KMS-11 (cell line): ENCODE measurements around the gene ARL10.
A peak's percentile ranks its signal among the peaks of the same experiment; 100 is the strongest.

Source experiments
- H2AFZ ChIP-seq: fragments of 200-600 bp; sonication (generic); 2 replicates; pipeline ENCODE4 v1.6.1; 2016; ENCODE audit warnings: antibody characterized with exemption, mixed run types, low read depth
- H3K27ac ChIP-seq: fragments of 200-600 bp; sonication (generic); 2 replicates; pipeline ENCODE4 v1.6.1; 2016; ENCODE audit warnings: mild to moderate bottlenecking, mixed run types
- H3K27me3 ChIP-seq: fragments of 200-600 bp; sonication (generic); 2 replicates; pipeline ENCODE4 v1.6.1; 2017; ENCODE audit warnings: mild to moderate bottlenecking, low read depth, mixed run types, moderate library complexity; ENCODE audit not compliant: insufficient read depth
- H3K36me3 ChIP-seq: fragments of 200-600 bp; sonication (generic); 2 replicates; pipeline ENCODE4 v1.6.1; 2017; ENCODE audit warnings: mild to moderate bottlenecking, mixed run types; ENCODE audit not compliant: insufficient read depth
- H3K4me1 ChIP-seq: fragments of 200-600 bp; sonication (generic); 2 replicates; pipeline ENCODE4 v1.6.1; 2016; ENCODE audit warnings: mild to moderate bottlenecking, low read depth, mixed run types; ENCODE audit not compliant: poor library complexity, severe bottlenecking
- H3K4me2 ChIP-seq: fragments of 200-600 bp; sonication (generic); 2 replicates; pipeline ENCODE4 v1.7.0; 2016; ENCODE audit warnings: mild to moderate bottlenecking, mixed run types
- H3K4me3 ChIP-seq: fragments of 200-600 bp; sonication (generic); IDR thresholded peaks from 2 replicates; pipeline ENCODE4 v1.6.1; 2017; ENCODE audit warnings: low read depth, low read length, mixed read lengths; ENCODE audit not compliant: insufficient read depth
- H3K79me2 ChIP-seq: fragments of 200-600 bp; sonication (generic); 2 replicates; pipeline ENCODE4 v1.6.1; 2016; ENCODE audit warnings: low read depth, mixed run types; ENCODE audit not compliant: insufficient read depth
- H3K9ac ChIP-seq: fragments of 200-600 bp; sonication (generic); 2 replicates; pipeline ENCODE4 v1.6.1; 2016; ENCODE audit warnings: mild to moderate bottlenecking, mixed run types
- H4K20me1 ChIP-seq: fragments of 200-600 bp; sonication (generic); 2 replicates; pipeline ENCODE4 v1.6.1; 2016; ENCODE audit warnings: mild to moderate bottlenecking, mixed run types; ENCODE audit not compliant: insufficient read depth
- TF ChIP-seq, protein P1 (sequence below): fragments of 200-600 bp; sonication (generic); conservative IDR thresholded peaks from 2 replicates; pipeline ENCODE4 v1.6.1; 2017; ENCODE audit warnings: low read depth, mild to moderate bottlenecking, antibody characterized with exemption, low read length, moderate library complexity, mixed read lengths

ARL10 gene

DNA sequence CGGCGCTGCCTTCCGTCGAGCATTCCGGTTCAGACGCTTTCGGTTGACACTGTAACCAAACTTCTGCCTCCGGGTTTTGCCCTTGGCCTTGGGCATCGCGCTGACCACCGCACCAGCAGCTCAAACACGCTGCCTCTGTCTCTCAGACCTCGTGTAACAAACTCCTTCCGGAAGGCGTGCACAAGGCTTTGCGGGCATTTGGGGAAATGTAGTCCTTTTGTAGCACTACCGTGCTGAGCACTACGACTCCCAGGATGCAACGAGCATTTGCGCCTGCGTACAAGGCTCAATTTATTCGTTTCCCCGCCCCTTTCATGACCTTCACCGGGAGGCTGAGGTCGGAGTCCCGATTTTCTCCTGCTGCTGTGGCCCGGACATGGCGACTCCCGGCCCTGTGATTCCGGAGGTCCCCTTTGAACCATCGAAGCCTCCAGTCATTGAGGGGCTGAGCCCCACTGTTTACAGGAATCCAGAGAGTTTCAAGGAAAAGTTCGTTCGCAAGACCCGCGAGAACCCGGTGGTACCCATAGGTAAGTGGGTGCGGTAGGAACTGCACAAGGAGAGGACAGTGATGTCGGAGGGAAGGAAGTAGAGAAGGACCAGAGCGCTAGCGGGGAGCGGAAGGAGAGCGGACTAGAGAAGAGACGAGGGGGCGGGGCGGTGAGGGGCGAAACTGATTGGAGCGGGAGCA is 23.3 kb downstream of the ARL10 start, which contains the start of the genes HIGD2A and NOP16:
HIGD2A (plus strand) TSS at position 308 of the 691 bp plus-strand sequence; CDS start at position 377, 69 bp downstream.
NOP16 (minus strand) TSS at position 155 of the 691 bp plus-strand sequence; CDS start at position 96, 59 bp downstream.
- TF ChIP-seq, protein P1, sequence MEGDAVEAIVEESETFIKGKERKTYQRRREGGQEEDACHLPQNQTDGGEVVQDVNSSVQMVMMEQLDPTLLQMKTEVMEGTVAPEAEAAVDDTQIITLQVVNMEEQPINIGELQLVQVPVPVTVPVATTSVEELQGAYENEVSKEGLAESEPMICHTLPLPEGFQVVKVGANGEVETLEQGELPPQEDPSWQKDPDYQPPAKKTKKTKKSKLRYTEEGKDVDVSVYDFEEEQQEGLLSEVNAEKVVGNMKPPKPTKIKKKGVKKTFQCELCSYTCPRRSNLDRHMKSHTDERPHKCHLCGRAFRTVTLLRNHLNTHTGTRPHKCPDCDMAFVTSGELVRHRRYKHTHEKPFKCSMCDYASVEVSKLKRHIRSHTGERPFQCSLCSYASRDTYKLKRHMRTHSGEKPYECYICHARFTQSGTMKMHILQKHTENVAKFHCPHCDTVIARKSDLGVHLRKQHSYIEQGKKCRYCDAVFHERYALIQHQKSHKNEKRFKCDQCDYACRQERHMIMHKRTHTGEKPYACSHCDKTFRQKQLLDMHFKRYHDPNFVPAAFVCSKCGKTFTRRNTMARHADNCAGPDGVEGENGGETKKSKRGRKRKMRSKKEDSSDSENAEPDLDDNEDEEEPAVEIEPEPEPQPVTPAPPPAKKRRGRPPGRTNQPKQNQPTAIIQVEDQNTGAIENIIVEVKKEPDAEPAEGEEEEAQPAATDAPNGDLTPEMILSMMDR, result no peak
- Histone ChIP-seq H3K4me1 (peaks cover 19% of the 10 kb centered on the region), H3K4me2 (peak within 1 kb of the TSS; percentile 93), H3K9ac (peak within 1 kb of the TSS; percentile 91), H3K4me3 (no peak within 1 kb of the TSS), H4K20me1 (no peaks in the 10 kb centered on the region), H3K36me3 (0 out of 2 replicates have a peak, but pooled peaks cover 8% of the 10 kb centered on the region), H3K27me3 (no peaks in the 10 kb centered on the region), H3K27ac (peak within 1 kb of the TSS; percentile 87), H3K79me2 (peaks cover 43% of the 10 kb centered on the region), H2AFZ (peak within 1 kb of the TSS; percentile 81)

DNA sequence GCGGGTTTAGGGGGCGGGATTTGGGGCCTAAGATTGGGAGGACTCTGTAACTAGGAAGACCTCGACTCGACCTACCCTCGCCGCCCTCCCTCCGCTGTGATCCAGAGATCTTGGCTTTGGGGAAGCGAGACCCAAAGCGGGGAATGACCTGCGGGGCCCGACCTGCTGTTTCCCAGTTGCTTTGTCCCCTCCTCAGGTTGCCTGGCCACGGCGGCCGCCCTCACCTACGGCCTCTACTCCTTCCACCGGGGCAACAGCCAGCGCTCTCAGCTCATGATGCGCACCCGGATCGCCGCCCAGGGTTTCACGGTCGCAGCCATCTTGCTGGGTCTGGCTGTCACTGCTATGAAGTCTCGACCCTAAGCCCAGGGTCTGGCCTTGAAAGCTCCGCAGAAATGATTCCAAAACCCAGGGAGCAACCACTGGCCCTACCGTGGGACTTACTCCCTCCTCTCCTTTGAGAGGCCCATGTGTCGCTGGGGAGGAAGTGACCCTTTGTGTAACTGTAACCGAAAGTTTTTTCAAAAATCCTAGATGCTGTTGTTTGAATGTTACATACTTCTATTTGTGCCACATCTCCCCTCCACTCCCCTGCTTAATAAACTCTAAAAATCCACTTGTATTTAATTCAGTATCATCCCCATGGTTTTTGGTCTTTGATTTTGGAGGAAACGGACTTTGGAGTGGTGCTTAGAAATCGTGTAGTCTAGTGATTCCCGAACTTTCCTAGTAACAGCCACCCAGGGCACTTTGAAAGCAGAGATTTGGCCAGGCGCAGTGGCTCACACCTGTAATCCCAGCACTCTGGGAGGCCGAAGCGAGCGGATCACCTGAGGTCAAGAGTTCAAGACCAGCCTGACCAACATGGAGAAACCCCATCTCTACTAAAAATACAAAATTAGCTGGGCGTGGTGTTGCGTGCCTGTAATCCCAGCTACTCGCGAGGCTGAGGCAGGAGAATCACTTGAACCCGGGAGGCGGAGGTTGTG is 24.1 kb downstream of the ARL10 start:
- Histone ChIP-seq H3K4me3 (no peak overlapping the region), H3K36me3 (0 out of 2 replicates have a peak, but pooled peaks cover 8% of the 10 kb centered on the region), H3K27ac (peak overlapping the region; percentile 87), H4K20me1 (no peaks in the 10 kb centered on the region), H3K27me3 (no peaks in the 10 kb centered on the region), H3K4me2 (peak overlapping the region; percentile 58), H3K4me1 (peaks cover 19% of the 10 kb centered on the region), H3K9ac (peak overlapping the region; percentile 91), H3K79me2 (peaks cover 43% of the 10 kb centered on the region), H2AFZ (peak overlapping the region; percentile 34; the same call in 1 of the 2 replicates)
- TF ChIP-seq, protein P1, result no peak

DNA sequence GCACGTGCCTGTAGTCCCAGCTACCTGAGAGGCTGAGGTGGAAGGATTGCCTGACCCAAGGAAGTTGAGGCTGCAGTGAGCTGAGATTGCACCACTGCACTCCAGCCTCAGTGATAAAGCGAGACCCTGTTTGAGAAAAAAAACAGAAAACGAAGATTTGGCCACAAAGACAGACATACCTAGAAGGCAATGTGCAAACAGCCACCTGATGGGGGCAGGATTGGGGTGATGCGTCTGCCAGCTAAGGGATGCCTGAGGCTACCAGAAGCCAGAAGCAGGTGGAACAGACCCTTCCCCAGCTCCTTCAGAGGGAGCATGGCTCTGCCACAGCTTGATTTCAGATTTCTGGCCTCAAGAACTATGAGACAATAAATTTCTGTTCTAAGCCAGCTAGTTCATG is 26.2 kb downstream of the ARL10 start:
- Histone ChIP-seq H3K27me3 (no peaks in the 10 kb centered on the region), H3K4me2 (no peak overlapping the region), H2AFZ (no peak overlapping the region), H3K4me1 (peaks cover 26% of the 10 kb centered on the region), H3K36me3 (0 out of 2 replicates have a peak, but pooled peaks cover under 1% of the 10 kb centered on the region), H3K79me2 (peaks cover 28% of the 10 kb centered on the region), H3K27ac (no peak overlapping the region), H3K4me3 (no peak overlapping the region), H3K9ac (no peak overlapping the region), H4K20me1 (no peaks in the 10 kb centered on the region)
- TF ChIP-seq, protein P1, result no peak

DNA sequence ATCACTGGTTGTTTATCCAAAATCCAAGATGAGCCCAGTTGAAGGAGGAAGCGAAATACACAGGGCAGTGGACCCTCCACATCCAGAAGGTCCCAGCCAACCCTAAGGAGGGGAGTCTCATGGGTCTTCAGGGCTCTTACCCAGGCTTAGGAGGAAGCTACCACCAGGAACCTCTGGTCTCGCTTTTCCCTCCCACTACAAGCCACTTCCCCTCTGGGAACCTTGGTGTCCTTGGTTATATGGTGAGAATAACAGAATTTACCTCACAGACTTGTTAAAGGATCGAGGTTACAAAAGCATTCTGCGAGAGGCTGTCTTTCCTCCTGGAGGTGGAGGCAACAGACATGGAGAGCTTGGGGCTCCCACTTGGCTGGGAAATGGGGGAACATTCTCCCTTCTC is 26.7 kb downstream of the ARL10 start:
- peaks cover 23% of the 10 kb centered on the region for H3K79me2 ChIP-seq
- no peak overlapping the region for H3K9ac ChIP-seq
- no peaks in the 10 kb centered on the region for H3K36me3 ChIP-seq
- peaks cover 26% of the 10 kb centered on the region for H3K4me1 ChIP-seq
- no peak overlapping the region for H2AFZ ChIP-seq
- H3K4me2 ChIP-seq, result no peak overlapping the region
- no peaks in the 10 kb centered on the region for H3K27me3 ChIP-seq
- no peak overlapping the region for H3K27ac ChIP-seq
- H4K20me1 ChIP-seq, result no peaks in the 10 kb centered on the region
- H3K4me3 ChIP-seq, result no peak overlapping the region
- TF ChIP-seq, protein P1, result no peak
